Measurements from ENCODE around the gene ATG4C. TPM values are rescaled to one million over a fixed set of nuclear protein-coding genes. Genes with fewer than 3 reads are reported as not detected.

The ATG4C gene
- total and polyA plus RNA-seq, 8 donors = 12.7 to 21.3 (median 18.3) TPM

DNA sequence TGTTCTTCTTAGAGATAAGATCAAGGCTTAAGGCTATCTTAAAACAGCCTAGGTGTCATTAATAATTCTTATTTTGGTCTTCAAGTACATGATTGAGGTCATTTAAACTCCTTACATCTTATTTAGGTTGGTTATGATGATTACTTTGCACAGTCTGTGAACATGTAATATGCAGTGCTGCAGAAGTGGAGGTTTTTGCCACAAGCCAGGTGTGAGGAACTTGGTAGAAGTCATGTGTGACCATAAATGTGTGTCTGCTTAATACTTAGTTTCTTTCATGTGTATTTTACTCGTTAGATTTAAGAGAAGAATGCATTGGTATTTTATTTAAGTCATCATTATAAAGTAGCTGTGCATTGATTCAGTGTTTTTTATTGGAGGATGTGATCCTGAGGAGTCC, 10.1 kb downstream of the ATG4C start:
- no peaks in the 10 kb centered on the region for H3K27me3 ChIP-seq
- no peak overlapping the region for H3K27ac ChIP-seq
- DNase-seq (no peak), ATAC-seq (no peak)
- TF ChIP-seq, protein P1, sequence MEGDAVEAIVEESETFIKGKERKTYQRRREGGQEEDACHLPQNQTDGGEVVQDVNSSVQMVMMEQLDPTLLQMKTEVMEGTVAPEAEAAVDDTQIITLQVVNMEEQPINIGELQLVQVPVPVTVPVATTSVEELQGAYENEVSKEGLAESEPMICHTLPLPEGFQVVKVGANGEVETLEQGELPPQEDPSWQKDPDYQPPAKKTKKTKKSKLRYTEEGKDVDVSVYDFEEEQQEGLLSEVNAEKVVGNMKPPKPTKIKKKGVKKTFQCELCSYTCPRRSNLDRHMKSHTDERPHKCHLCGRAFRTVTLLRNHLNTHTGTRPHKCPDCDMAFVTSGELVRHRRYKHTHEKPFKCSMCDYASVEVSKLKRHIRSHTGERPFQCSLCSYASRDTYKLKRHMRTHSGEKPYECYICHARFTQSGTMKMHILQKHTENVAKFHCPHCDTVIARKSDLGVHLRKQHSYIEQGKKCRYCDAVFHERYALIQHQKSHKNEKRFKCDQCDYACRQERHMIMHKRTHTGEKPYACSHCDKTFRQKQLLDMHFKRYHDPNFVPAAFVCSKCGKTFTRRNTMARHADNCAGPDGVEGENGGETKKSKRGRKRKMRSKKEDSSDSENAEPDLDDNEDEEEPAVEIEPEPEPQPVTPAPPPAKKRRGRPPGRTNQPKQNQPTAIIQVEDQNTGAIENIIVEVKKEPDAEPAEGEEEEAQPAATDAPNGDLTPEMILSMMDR (IDR thresholded peaks at IDR 0.05) = no peak
- H3K4me1 ChIP-seq = peaks cover 0 to 14% of the 10 kb centered on the region in 2 donors
- intact Hi-C loops (cut with DNase I) = no loop called here
- peaks cover 0 to 6% of the 10 kb centered on the region in 2 donors for H3K36me3 ChIP-seq
- H3K4me3 ChIP-seq = no peak overlapping the region
- no peaks in the 10 kb centered on the region for H3K9me3 ChIP-seq

DNA sequence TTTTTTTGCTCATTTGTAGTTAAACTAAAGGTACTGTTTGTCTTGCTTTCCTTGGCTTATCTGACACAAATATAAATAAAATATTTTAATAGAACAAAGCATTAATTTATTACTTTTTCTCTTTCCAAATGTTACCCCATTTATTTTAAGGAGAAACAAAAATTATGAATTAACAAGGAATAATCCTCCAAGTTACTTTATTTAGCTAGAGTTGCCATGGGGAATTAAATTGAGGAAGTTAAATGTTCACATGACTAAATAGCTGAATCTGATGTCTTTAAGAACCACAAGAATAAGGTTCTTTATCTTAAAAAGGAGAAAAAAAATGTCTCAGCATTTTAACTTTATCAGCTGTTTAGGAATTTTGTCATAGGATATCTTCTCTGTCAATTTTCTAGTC, 12.3 kb downstream of the ATG4C start:
- intact Hi-C loops (cut with DNase I) = no loop called here
- DNase-seq = no peak
- Histone ChIP-seq H3K4me1 (peaks cover 0 to 20% of the 10 kb centered on the region in 2 donors), H3K27ac (peak overlapping the region in 1 of 2 donors; percentile 65), H3K9me3 (no peaks in the 10 kb centered on the region), H3K27me3 (no peaks in the 10 kb centered on the region), H3K36me3 (peaks cover 0 to 6% of the 10 kb centered on the region in 2 donors), H3K4me3 (no peak overlapping the region)
- ATAC-seq = no peak
- TF ChIP-seq, protein P1 (IDR thresholded peaks at IDR 0.05) = no peak

DNA sequence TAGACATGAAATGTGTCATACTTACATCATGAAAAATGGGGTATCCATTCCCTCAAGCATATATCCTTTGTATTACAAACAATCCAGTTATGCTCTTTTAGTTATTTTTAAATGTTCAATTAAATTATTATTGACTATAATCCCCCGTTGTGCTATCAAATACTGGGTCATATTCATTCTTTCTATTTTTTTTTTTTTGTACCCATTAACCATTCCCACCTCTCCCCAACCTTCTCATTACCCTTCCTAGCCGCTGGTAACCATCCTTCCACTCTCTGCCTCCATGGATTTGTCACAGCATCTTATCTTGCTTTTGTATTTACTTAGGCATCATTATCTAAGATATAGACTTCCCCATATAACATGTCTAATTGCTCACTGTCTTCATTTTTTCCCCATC, 15.8 kb downstream of the ATG4C start:
- Histone ChIP-seq H3K9me3 (no peaks in the 10 kb centered on the region), H3K27me3 (no peaks in the 10 kb centered on the region), H3K27ac (no peak overlapping the region), H3K4me1 (peaks cover 0 to 23% of the 10 kb centered on the region in 2 donors), H3K4me3 (no peak overlapping the region), H3K36me3 (peaks cover 0 to 5% of the 10 kb centered on the region in 2 donors)
- intact Hi-C loops (cut with DNase I) = no loop called here
- ATAC-seq (no peak), DNase-seq (no peak)
- TF ChIP-seq, protein P1 (IDR thresholded peaks at IDR 0.05) = no peak

DNA sequence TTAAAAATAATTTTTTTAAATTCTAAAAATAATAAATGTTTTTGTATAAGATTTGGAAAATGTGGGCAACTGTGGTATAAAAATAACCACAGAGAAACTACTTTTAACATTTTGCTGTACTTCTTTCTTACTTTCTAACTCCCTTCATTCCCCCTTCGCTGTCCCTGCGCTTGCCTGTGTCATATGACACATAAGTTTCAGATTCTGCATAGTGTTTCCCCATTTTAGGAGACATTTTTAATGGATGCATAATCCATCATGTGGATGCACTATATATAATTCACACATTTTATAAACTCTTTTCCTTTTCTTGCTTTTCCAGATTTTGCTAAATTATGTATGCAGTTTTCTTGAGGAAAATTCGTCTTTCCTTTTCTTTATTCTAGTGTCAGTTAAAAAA, 16.3 kb downstream of the ATG4C start:
- peak; percentile 37 for ATAC-seq
- TF ChIP-seq, protein P1 (IDR thresholded peaks at IDR 0.05) = no peak
- Histone ChIP-seq H3K27me3 (no peaks in the 10 kb centered on the region), H3K9me3 (no peaks in the 10 kb centered on the region), H3K27ac (peak overlapping the region in 1 of 2 donors; percentile 28), H3K36me3 (peaks cover 0 to 7% of the 10 kb centered on the region in 2 donors), H3K4me1 (peaks cover 0 to 22% of the 10 kb centered on the region in 2 donors), H3K4me3 (no peak overlapping the region)
- DNase-seq = no peak
- intact Hi-C loops (cut with DNase I) = no loop called here

DNA sequence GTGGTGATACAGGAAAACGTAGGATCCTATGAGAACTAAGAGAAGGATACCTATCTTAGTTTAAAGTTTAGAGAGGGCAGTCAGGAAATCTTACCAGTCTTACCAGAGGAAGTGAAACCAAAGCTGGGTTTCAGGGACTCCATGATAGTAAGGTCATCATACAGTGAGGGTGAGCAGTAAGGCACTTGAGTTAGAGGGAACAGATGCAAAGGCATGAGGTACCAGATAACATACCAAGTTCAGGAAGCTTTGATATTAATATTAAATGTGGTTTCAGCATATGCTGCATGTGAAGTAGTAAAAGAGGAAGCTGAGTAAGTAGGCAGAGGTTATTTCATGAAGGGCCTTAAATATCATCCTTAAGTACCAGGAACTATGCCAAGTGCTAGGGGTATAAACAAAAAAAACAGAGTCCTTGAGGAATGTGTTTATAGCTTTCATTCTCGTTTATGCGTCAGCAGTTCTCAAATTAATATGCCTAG, 16.9 kb downstream of the ATG4C start:
- no peaks in the 10 kb centered on the region for H3K9me3 ChIP-seq
- TF ChIP-seq, protein P1 (IDR thresholded peaks at IDR 0.05) = no peak
- H3K36me3 ChIP-seq = peaks cover 0 to 7% of the 10 kb centered on the region in 2 donors
- H3K4me3 ChIP-seq = no peak overlapping the region
- H3K27ac ChIP-seq = peak overlapping the region in 1 of 2 donors; percentile 28
- peaks cover 0 to 16% of the 10 kb centered on the region in 2 donors for H3K4me1 ChIP-seq
- DNase-seq = no peak
- intact Hi-C loops (cut with DNase I) = no loop called here
- peak; percentile 69 for ATAC-seq
- H3K27me3 ChIP-seq = no peaks in the 10 kb centered on the region
